Heart left ventricle (tissue), 16 donors: ENCODE results near the gene ADH1C. TPM values are rescaled to one million over a fixed set of nuclear protein-coding genes. Genes with fewer than 3 reads are reported as not detected.
A peak's percentile ranks its signal among the peaks of the same experiment; 100 is the strongest.

Source experiments
- ATAC-seq, 4 donors: fragments of 200-7000 bp; cut with Tn5 transposase; one replicate each; pipeline ENCODE4 v1.9.1; 2020 to 2022; ENCODE audit warnings: moderate library complexity in 4 of 4, mild to moderate bottlenecking in 3 of 4, moderate number of reproducible peaks in 1 of 4
- DNase-seq, 5 donors: peaks; one replicate each; pipeline ENCODE4 v3.0.0-alpha.2; 2020
- H3K27ac ChIP-seq, 12 donors: fragments of 200-600 bp; sonication (generic) in 4 of 12; one replicate each; pipeline versions ENCODE4 v1.5.0 to v1.8.0; 2016 to 2022; ENCODE audit warnings: mild to moderate bottlenecking in 2 of 12
- H3K27me3 ChIP-seq, 9 donors: fragments of 200-600 bp; sonication (generic) in 2 of 9; one replicate each; pipeline versions ENCODE4 v1.5.1 to v1.8.0; 2016 to 2022; ENCODE audit warnings: mild to moderate bottlenecking in 3 of 9
- H3K36me3 ChIP-seq, 9 donors: fragments of 200-600 bp; sonication (generic) in 2 of 9; one replicate each; pipeline versions ENCODE4 v1.5.0 to v1.8.0; 2018 to 2022; ENCODE audit warnings: mild to moderate bottlenecking in 2 of 9
- H3K4me1 ChIP-seq, 12 donors: fragments of 200-600 bp; sonication (generic) in 4 of 12; one replicate each; pipeline versions ENCODE4 v1.5.0 to v1.8.0; 2016 to 2022; ENCODE audit warnings: mild to moderate bottlenecking in 3 of 12
- H3K4me3 ChIP-seq, 12 donors: fragments of 200-600 bp; sonication (generic) in 4 of 12; one replicate each; pipeline versions ENCODE4 v1.5.0 to v1.8.0; 2017 to 2022; ENCODE audit warnings: mild to moderate bottlenecking in 9 of 12, moderate library complexity in 4 of 12
- H3K9me3 ChIP-seq, 12 donors: fragments of 200-600 bp; sonication (generic) in 4 of 12; one replicate each; pipeline versions ENCODE4 v1.5.0 to v1.8.0; 2016 to 2022; ENCODE audit warnings: mild to moderate bottlenecking in 1 of 12
- CTCF ChIP-seq, 12 donors: fragments of 200-600 bp; sonication (generic) in 4 of 12; IDR thresholded peaks; one replicate each; pipeline versions ENCODE4 v1.5.0 to v1.8.0; 2018 to 2022; ENCODE audit warnings: antibody characterized with exemption in 12 of 12, mild to moderate bottlenecking in 5 of 12
- POLR2A ChIP-seq, 2 donors: fragments of 450-650 bp; IDR thresholded peaks; one replicate each; pipeline ENCODE4 v1.6.1; 2017; ENCODE audit warnings: antibody characterized with exemption in 2 of 2, mild to moderate bottlenecking in 2 of 2, moderate library complexity in 2 of 2
- WGBS, 4 donors: extraction: QIAGEN DNeasy Blood & Tissue Kit in 2 of 4; methylation state at CpG; one replicate each; pipeline versions ENCODE4 v1.1.5 to v1.1.7; 2013 to 2018; 5-methylcytosine and 5-hydroxymethylcytosine counted together
- intact Hi-C, 10 donors: fragments of 100-400 bp; cut with DNase I; formaldehyde crosslinking; loops; one replicate each; pipeline versions ENCODE4 v1.11.1 to v1.14.2; 2022
- polyA plus RNA-seq, 2 donors: library from polyadenylated mRNA; stranded (reverse); fragments of 200-250 nt; gene quantifications; one replicate each; pipeline ENCODE4 v1.2.3, GENCODE V29; 2013
- total RNA-seq, 9 donors: library from RNA; depleted of rRNA in 2 of 9; stranded (reverse); fragments of >200 nt in 2 of 9; fragmentation: NEBNext Ultra II Directional in 3 of 9; extraction: Animal tissue kit (Norgen Biotek cat#: 25700) in 3 of 9; gene quantifications; one replicate each; pipeline versions ENCODE4 v1.1.0 to v1.2.4, GENCODE V29; 2016 to 2023
- donor health status: ischemic (EF 13 %, LVEDD 7.1; RV severe dilation, severe dysfunction).
- donor health status: healthy with polysubstance abuse.
- donor health status: DM: no; HTN: yes; CAD: no.
- donor health status: DM: no; HTN: no; CAD: no.
- donor health status: ischemic (EF 25% LVEDD 6.9; RV normal size, moderate dysfunction).
- donor health status: ischemic (EF 25% LVEDD 5.7; RV mildly dilated, moderate dysfunction).
- donor health status: healthy.
- donor health status: DM: yes; HTN: yes; CAD: no.
- donor health status: ischemic (EF 35%, LVEDD 5.7; RV mildly dilated, moderate dysfunction).
- donor health status: nonischemic (EF 11% LVEDD 7.7; RV severe dilation, severe dysfunction).
- donor health status: DM: yes; HTN: yes; CAD: no.
- donor health status: PGD.
- donor health status: ischemic (EF 29% LVEDD 5.4; RV normal size, mild dysfunction).
- donor health status: nonischemic (EF 23%, LVEDD 6.1; RV moderate dilation, normal function).

The ADH1C gene
- total and polyA plus RNA-seq, 11 donors: 0.64 to 14.3 (median 2.8) TPM

DNA sequence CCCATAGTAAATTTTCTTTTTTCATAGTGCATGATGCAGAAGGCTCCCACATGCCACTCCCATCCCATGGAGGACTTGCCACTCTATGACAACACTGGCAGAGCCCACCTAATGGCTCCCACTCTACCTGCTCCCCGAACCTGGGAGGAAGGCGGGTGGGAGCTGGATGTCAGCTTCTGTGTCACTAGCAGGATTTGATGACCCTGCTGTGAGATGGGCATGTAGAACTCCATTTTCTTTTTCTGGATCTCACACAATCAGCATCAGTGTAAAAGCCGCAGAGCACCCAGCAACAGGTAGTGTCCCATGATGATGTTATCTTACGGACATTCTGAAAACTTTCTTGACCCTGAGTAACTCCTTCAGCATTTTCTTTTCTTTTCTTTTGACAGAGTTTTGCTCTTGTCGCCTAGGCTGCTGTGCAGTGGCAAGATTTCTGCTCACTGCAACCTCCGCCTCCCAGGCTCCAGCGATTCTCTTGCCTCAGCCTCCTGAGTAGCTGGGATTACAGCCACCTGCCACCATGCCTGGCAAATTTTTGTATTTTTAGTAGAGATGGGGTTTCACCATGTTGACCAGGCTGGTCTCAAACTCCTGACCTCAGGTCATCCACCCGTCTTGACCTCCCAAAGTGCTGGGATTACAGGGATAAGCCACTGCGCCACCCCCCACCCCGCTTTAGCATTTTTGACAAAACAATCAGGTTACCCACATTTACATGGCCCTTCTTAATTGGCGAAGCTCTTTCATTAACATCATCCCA is 46.7 kb downstream of the ADH1C start:
- 89 to 94% (median 91%) methylated on average over 11 of the region's 11 CpGs for WGBS, 4 donors
- intact Hi-C loops: loop anchor here in 1 of 10 donors (10.0 kb wide), 1 partner anchor 101 kb away; no protein-coding TSS in a partner anchor
- Histone ChIP-seq H3K27ac (no peak overlapping the region), H3K4me1 (peaks cover 0 to 10% (median 0%) of the 10 kb centered on the region in 12 donors), H3K36me3 (peaks cover 0 to 19% (median 0%) of the 10 kb centered on the region in 9 donors), H3K9me3 (peaks cover 0 to 14% (median 0%) of the 10 kb centered on the region in 12 donors), H3K27me3 (no peaks in the 10 kb centered on the region), H3K4me3 (no peak overlapping the region)
- TF ChIP-seq POLR2A (IDR thresholded peaks at IDR 0.05): no peak
- ATAC-seq (no peak), DNase-seq (no peak)

DNA sequence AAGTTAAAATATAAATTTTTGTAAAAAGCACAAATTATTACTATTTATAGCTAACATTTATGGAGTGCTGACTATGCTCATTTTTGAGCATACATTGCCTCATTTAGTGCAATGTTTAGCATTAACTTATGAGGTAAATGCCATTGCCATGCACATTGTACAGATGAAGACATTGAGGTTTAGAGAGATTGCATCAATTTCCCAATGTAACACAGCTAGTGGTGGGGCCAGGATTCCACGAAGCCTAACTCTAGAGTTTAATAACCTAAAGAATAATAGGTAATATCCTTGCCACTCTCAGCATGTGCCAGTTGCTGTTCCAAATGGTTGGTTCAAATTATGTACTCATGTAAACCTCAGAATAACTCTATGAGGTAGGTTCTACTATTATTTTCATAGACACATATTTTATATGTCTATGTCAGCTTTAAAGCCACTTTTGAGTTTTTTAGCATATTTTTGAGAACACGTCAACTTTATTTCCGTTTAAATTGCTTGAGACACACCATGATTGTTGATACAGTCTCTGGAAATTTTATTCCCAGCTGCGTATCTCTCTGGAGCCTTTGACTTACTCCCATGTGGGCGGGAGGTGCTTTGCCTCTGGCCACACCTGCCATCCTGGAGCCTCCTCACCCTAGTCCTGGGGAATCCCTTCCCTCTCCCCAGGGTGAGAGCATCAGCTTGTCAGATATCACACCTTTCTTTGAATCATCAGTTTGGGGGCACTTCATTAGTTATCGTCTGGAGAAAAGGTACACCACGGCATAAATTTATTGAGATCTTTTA is 51.0 kb downstream of the ADH1C start:
- Histone ChIP-seq H3K27ac (peak overlapping the region; percentile 24 to 72 (median 52)), H3K36me3 (no peaks in the 10 kb centered on the region), H3K4me3 (no peak overlapping the region), H3K9me3 (peaks cover 0 to 37% (median 11%) of the 10 kb centered on the region in 12 donors), H3K4me1 (peaks cover 0 to 10% (median 0%) of the 10 kb centered on the region in 12 donors), H3K27me3 (no peaks in the 10 kb centered on the region)
- WGBS, 4 donors: 74 to 84% (median 81%) methylated on average over 7 of the region's 7 CpGs
- intact Hi-C loops: loop anchor here in 1 of 10 donors (10.0 kb wide), 1 partner anchor 97 kb away; no protein-coding TSS in a partner anchor
- DNase-seq (no peak), ATAC-seq (peak in 1 of 4 donors; percentile 47)
- no peak for TF ChIP-seq CTCF (IDR thresholded peaks at IDR 0.05)
- TF ChIP-seq POLR2A (IDR thresholded peaks at IDR 0.05): no peak

DNA sequence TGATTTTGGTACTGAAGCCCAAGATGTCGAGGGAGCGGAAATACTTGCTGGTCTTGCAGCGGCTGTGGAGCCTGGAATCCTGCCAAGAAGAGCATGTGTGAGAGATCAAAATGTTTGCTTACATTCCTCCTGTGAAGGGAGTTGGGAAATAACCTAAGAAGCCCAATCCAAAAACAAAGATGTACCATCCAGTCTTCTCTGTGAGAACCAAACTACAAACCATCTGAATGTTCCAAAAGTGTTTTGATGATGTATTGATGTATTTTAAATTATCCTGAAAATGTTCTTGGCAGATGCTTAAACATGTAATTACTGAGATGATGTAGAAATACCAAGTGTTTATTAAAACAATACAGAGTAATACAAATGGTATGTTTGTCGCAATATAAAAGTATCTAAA is 51.6 kb downstream of the ADH1C start:
- ATAC-seq (peak; percentile 74 to 97 (median 82)), DNase-seq (peak; percentile 76 to 90 (median 82))
- WGBS, 4 donors: 25 to 30% (median 29%) methylated on average over 4 of the region's 4 CpGs
- Histone ChIP-seq H3K27ac (peak overlapping the region in 11 of 12 donors; percentile 24 to 72 (median 54)), H3K27me3 (no peaks in the 10 kb centered on the region), H3K4me1 (peaks cover 0 to 10% (median 0%) of the 10 kb centered on the region in 12 donors), H3K4me3 (no peak overlapping the region), H3K36me3 (no peaks in the 10 kb centered on the region), H3K9me3 (peaks cover 0 to 37% (median 11%) of the 10 kb centered on the region in 12 donors)
- intact Hi-C loops: loop anchor here in 1 of 10 donors (10.0 kb wide), 1 partner anchor 96 kb away; no protein-coding TSS in a partner anchor
- TF ChIP-seq CTCF (IDR thresholded peaks at IDR 0.05): no peak
- TF ChIP-seq POLR2A (IDR thresholded peaks at IDR 0.05): no peak

DNA sequence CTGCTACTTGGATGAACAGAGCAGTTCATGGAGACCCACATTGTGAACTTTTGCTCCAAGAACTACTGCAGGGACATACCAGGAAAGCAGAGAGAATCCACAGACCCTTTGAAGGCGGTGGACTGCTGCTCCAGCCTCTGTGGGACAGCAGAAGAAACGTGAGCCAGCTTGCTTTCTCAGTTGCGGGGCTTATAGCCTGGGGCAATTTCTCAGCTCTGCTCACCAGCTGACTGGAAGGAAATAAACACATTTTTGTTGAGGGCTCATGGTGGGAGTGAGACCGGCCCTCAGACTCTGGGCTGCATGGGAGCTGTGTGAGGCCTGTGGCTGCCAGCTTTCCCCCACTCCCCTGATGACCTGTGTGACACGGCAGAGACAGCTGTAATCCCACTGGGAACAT is 59.2 kb downstream of the ADH1C start:
- H3K4me3 ChIP-seq: no peak overlapping the region
- no peak overlapping the region for H3K27ac ChIP-seq
- ATAC-seq (no peak), DNase-seq (no peak)
- intact Hi-C loops: no loop called here
- no peaks in the 10 kb centered on the region for H3K36me3 ChIP-seq
- no peaks in the 10 kb centered on the region for H3K27me3 ChIP-seq
- WGBS, 4 donors: 75 to 84% (median 81%) methylated on average over 3 to 5 of the region's 5 CpGs
- peaks cover 0 to 30% (median 8%) of the 10 kb centered on the region in 12 donors for H3K9me3 ChIP-seq
- no peak for TF ChIP-seq POLR2A (IDR thresholded peaks at IDR 0.05)
- no peak for TF ChIP-seq CTCF (IDR thresholded peaks at IDR 0.05)
- no peaks in the 10 kb centered on the region for H3K4me1 ChIP-seq
